Stimulated activated CD8-positive, alpha-beta memory T cell treated with anti-CD3 and anti-CD28 coated beads, Interleukin-4, amount 100 ng/mL, for 1 hour (primary cell): ENCODE data around the gene TBC1D3C.
"Not testable (repeated sequence)": the region's sequence is repeated elsewhere in the genome, so short reads cannot be mapped to it uniquely, and the experiment has no call there.

Source experiments
- DNase-seq, 2 donors: peaks; one replicate each; pipeline ENCODE4 v3.0.0-alpha.2; 2020; ENCODE audit warnings: low read depth in 2 of 2, low spot score in 1 of 2

Gene TBC1D3C

DNA sequence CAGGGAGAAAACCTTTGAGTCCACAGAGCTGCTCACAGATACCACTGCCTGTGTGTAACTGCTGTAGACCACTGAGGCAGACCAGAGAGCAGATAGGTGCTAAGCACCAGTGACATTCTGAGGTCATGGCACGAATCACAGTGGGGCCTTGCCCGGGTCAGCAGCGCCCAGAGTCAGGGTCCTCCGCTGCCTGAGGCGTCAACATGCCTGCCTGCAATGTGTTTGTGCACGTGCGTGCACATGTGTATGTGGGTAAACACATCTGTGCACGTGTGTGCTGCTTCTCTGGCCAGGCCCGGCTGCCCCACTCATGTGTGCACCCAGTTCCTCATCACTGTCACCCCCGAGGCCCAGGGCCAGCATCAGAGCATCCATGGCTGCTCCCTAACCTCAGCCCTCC lies at the start of gene TBC1D3C:
Gene TBC1D3C, minus strand, starts transcription at position 101 of the 400 bp plus-strand sequence. CDS start 1,568 bp downstream, outside the sequence.
- DNase-seq = not testable (repeated sequence)

DNA sequence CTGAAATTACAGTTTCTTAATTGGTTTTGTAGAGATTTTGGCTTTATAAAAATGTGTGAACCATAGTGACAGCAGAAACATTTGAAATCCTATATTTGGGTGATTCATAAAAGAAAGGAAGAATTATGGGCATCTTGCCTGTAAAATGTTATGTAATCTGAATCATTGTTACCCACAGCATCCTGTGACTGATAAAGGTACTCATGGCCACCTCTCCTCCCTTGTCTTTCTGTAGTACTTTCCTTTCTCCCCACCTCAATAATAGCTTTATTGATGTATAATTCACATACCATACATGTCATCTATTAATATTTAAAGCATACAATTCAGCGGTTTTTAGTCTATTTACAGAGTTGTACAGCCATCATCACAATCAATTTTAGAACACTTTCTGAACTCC lies 30.8 kb upstream of the TBC1D3C start:
- DNase-seq = not testable (repeated sequence)

DNA sequence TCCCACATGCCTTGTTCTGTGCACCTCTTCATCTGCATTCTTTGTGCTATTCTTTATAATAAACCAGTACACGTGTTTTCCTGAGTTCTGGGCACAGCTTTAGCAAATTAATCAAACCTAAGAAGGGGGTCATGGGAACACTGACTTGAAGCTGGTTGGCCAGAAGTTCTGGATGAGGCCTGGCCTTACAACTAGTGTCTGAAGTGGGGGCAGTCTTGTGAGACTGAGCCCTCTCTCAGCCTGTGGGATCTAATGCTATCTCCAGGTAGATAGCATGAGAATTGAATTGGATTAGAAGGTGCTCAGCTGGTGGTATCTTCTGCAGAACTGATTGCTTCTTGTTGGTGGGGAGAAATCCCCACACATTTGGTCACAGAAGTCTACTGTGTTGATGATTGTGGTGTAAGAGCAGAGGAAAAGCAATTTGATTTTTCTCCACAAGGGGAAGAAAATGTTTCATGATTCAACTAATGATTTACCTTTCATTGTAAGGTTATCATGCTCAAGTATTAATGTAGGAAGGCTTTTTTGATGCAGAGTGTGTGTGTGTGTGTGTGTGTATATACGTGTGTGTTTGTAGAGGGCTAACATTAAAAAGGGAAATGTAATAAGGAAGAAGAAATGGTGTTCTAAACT lies 25.7 kb upstream of the TBC1D3C start:
- not testable (repeated sequence) for DNase-seq

DNA sequence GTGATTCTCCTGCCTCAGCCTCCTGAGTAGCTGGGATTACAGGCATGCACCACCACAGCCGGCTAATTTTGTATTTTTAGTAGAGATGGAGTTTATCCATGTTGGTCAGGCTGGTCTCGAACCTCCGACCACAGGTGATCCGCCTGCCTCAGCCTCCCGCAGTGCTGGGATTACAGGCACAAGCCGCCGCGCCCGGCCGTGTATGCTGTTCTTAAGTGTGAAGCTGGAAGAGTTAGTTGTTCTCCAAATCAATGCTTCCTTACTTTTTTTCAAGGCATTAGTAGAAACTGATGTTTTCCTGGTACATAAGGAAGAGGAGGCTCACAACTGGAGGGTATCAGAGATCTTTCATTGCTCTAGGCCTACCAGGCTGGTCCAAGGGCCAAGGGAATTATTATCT lies 19.7 kb upstream of the TBC1D3C start:
- not testable (repeated sequence) for DNase-seq

DNA sequence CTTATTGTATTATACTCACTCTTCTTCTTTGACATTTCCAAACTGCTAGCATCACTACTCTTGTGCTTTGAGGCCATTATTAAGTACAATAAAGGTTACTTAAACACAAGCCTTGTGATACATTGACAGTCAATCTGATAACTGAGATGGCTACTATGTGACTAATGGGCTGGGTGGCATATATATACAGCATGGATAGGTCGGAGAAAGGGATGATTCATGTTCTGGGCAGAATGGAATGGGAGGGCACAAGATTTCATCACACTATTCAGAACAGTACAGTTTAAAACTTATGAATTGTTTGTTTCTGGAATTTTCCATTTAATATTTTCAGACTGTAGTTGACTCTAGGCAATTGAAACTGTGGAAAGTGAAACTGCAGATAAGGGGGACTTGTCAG lies 18.9 kb upstream of the TBC1D3C start:
- DNase-seq = not testable (repeated sequence)
